H1 (cell line): ENCODE measurements around the gene COMMD6.

Experiments
- CTCF ChIP-seq, 3 experiments: IDR thresholded peaks; 1 replicate in 2 of 3; 2 replicates in 1 of 3; pipeline versions ENCODE4 v1.5.1 to v1.6.1; 2011; ENCODE audit warnings: low read length in 3 of 3, mild to moderate bottlenecking in 3 of 3, inconsistent platforms in 2 of 3, low read depth in 1 of 3, moderate library complexity in 1 of 3; ENCODE audit not compliant: insufficient read depth in 1 of 3; ENCODE audit errors: control extremely low read depth in 1 of 3
- POLR2AphosphoS5 ChIP-seq: IDR thresholded peaks from 2 replicates; pipeline ENCODE4 v1.6.1; 2011; ENCODE audit warnings: low read depth, low read length
- TF ChIP-seq, protein P1 (sequence below): IDR thresholded peaks from 2 replicates; pipeline ENCODE4 v1.6.1; 2012; ENCODE audit warnings: inconsistent platforms

DNA sequence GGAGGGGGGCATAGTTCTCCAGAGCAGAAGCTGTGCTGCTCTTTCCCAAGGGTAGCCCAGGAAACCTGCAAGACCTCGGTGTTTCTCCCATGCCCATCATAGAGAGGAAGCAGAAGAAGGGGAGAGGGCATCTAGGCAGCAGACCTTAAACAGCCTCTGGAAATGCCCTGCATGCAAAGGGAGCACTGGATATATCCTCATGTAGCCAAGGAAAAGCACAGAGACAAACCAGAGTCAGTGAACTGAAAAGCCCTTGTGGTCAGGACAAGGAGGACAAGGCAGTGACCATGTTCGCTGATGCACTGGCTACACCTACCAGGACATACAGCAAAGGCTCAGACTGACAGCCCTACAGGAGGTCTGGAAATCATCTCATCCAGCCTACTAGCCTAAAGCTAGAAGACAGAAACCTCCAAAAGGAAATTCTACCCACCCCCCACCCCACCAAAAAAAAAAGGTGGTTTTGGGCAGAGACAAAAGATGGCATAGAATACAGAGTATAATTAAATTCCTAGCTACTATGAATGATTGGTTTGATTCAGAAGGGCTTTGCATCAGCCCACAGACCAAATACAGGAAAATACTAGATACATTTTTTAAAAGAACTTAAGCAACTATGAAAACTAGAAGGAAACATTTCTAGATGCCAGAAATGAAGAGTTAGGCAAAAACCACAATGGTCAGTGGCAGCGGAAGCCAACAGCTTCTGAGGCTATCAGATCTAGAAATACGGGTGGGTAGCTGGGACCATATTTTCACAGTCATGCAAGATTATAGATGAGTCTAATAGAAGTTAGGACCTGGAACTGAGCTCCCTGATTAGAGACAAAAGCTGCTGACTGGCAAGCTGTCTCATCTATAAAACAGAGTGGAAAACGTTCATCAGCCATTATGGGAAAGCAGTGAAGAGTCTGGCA lies 51.2 kb downstream of the COMMD6 start:
- TF ChIP-seq CTCF (IDR thresholded peaks at IDR 0.05; ENCODE audit: control extremely low read depth in 1 of 3, insufficient read depth in 1 of 3, low read depth in 1 of 3, low read length in 3 of 3) (peak in 2 of 3 experiments; percentile 18 to 22; a peak in 2 of 4 replicates), POLR2AphosphoS5 (no peak)
- TF ChIP-seq, protein P1, sequence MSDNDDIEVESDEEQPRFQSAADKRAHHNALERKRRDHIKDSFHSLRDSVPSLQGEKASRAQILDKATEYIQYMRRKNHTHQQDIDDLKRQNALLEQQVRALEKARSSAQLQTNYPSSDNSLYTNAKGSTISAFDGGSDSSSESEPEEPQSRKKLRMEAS = no peak
